ENCODE results near the gene ANKAR. TPM values are rescaled to one million over a fixed set of nuclear protein-coding genes. Genes with fewer than 3 reads are reported as not detected.
A peak's percentile ranks its signal among the peaks of the same experiment; 100 is the strongest.

Gene ANKAR
- total and polyA plus RNA-seq, 9 of the 15 experiments (the other 6 are each of a cell fraction or from before 2014, with no cell fraction given): 0.04 to 0.52 (median 0.39) TPM

DNA sequence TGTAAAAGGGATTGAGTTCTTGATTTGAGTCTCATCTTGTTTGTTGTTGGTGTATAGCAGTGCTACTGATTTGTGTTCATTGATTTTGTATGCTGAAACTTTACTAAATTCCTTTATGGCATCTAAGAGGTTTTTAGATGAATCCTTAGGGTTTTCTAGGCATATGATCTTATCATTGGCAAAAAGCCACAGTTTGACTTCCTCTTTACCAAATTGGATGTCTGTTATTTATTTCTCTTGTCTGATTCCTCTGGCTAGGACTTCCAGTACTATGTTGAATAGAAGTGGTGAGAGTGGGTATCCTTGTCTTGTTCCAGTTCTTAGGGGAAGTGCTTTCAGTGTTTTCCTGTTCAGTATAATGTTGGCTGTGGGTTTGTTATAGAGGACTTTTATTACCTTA is 4.8 kb downstream of the ANKAR start:
- Histone ChIP-seq H2AFZ (ENCODE audit: low read depth, low read length) (no peak overlapping the region), H3K4me3 (no peak overlapping the region), H3K27me3 (ENCODE audit: control insufficient read depth in 2 of 2, insufficient read depth in 2 of 2, low read length in 2 of 2) (no peaks in the 10 kb centered on the region), H3K9ac (ENCODE audit: insufficient read depth in 1 of 2, low read depth in 2 of 2, low read length in 2 of 2) (no peak overlapping the region), H3K9me3 (replicated peaks; ENCODE audit: control insufficient read depth, insufficient read depth, low read depth, low read length) (no peaks in the 10 kb centered on the region), H3K4me1 (replicated peaks in 1 of 2; ENCODE audit: control insufficient read depth in 2 of 2, insufficient read depth in 2 of 2, low read length in 2 of 2) (no peaks in the 10 kb centered on the region), H3K36me3 (ENCODE audit: control insufficient read depth, insufficient read depth, low read length) (no peaks in the 10 kb centered on the region), H3K4me2 (ENCODE audit: insufficient read depth, low read length) (no peak overlapping the region), H3K27ac (ENCODE audit: extremely low read depth, low read depth, low read length) (no peak overlapping the region), H4K20me1 (replicated peaks; ENCODE audit: control insufficient read depth, insufficient read depth, low read length) (no peaks in the 10 kb centered on the region), H3K9me1 (ENCODE audit: control insufficient read depth, insufficient read depth, low read length) (no peaks in the 10 kb centered on the region), H3K79me2 (ENCODE audit: control insufficient read depth, insufficient read depth, low read length) (no peaks in the 10 kb centered on the region)
- in situ Hi-C loops (cut with MboI): no loop called here
- CTCF ChIA-PET (ENCODE audit: low intra/inter-chr PET ratio): no interaction called here
- intact Hi-C loops (cut with micrococcal nuclease): no loop called here
- POLR2A ChIA-PET: interaction anchor here (0.6 kb wide), 1 partner anchor 17 kb away, joined by 3 read pairs; no protein-coding TSS in a partner anchor
- FAIRE-seq: no peak
- no peak for ATAC-seq
- BruUV-seq (replicated peaks): no TSS peak
- DNase-seq (ENCODE audit: extremely low read depth in 1 of 4, low spot score in 3 of 4): no peak
- TF ChIP-seq ZNF584 (CRISPR knock-in tag; IDR thresholded peaks at IDR 0.05; ENCODE audit: low read depth) (no peak), SAP30 (IDR thresholded peaks at IDR 0.05; ENCODE audit: borderline replicate concordance, insufficient read depth, low read depth, low read length, poor library complexity, severe bottlenecking) (no peak), NFIC (IDR thresholded peaks at IDR 0.05) (peak; percentile 19; the same call in 1 of the 2 replicates), HMG20A (CRISPR knock-in tag; conservative IDR thresholded peaks at IDR 0.05) (no peak), SPI1 (IDR thresholded peaks at IDR 0.05; ENCODE audit: borderline replicate concordance, low read depth, low read length) (0 out of 2 replicates have a peak, but pooled peaks have one; percentile 28), SMC3 (conservative IDR thresholded peaks at IDR 0.05; ENCODE audit: insufficient read depth, low read depth, low read length) (no peak), CEBPG (CRISPR knock-in tag; IDR thresholded peaks at IDR 0.05) (no peak), CEBPG (tag; conservative IDR thresholded peaks at IDR 0.05 in 1 of 2, IDR thresholded peaks at IDR 0.05 in 1 of 2) (no peak)
- TF ChIP-seq, protein P1, sequence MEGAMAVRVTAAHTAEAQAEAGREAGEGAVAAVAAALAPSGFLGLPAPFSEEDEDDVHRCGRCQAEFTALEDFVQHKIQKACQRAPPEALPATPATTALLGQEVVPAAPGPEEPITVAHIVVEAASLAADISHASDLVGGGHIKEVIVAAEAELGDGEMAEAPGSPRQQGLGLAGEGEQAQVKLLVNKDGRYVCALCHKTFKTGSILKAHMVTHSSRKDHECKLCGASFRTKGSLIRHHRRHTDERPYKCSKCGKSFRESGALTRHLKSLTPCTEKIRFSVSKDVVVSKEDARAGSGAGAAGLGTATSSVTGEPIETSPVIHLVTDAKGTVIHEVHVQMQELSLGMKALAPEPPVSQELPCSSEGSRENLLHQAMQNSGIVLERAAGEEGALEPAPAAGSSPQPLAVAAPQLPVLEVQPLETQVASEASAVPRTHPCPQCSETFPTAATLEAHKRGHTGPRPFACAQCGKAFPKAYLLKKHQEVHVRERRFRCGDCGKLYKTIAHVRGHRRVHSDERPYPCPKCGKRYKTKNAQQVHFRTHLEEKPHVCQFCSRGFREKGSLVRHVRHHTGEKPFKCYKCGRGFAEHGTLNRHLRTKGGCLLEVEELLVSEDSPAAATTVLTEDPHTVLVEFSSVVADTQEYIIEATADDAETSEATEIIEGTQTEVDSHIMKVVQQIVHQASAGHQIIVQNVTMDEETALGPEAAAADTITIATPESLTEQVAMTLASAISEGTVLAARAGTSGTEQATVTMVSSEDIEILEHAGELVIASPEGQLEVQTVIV (CRISPR knock-in tag; IDR thresholded peaks at IDR 0.05; ENCODE audit: borderline replicate concordance): no peak

Data from K562 (cell line).